ENCODE results near the gene LRRC26.
"Not testable (repeated sequence)": the region's sequence is repeated elsewhere in the genome, so short reads cannot be mapped to it uniquely, and the experiment has no call there.

LRRC26 gene

GRCh38 chr9:137149363-137149762 is 20.5 kb downstream of the LRRC26 start:
- no peak for DNase-seq

- DNase-seq = no peak
Measured at GRCh38 chr9:137148661-137149060, 21.2 kb downstream of the LRRC26 start.

GRCh38 chr9:137148242-137148641 is 21.6 kb downstream of the LRRC26 start:
- DNase-seq = no peak

GRCh38 chr9:137147793-137148160 is 22.1 kb downstream of the LRRC26 start:
- no peak for DNase-seq

- no peak for DNase-seq
Measured at GRCh38 chr9:137147091-137147792, 22.6 kb downstream of the LRRC26 start.

GRCh38 chr9:137146527-137146918 is 23.3 kb downstream of the LRRC26 start:
- no peak for DNase-seq

GRCh38 chr9:137145731-137146526 is 23.9 kb downstream of the LRRC26 start:
- DNase-seq = no peak

GRCh38 chr9:137143459-137143858 is 26.4 kb downstream of the LRRC26 start:
- no peak for DNase-seq

- no peak for DNase-seq
Measured at GRCh38 chr9:137141976-137142936, 27.6 kb downstream of the LRRC26 start.

GRCh38 chr9:137141050-137141810 is 28.6 kb downstream of the LRRC26 start:
- no peak for DNase-seq

GRCh38 chr9:137140151-137141012 is 29.5 kb downstream of the LRRC26 start:
- DNase-seq = no peak

GRCh38 chr9:137139468-137140150 is 30.2 kb downstream of the LRRC26 start:
- no peak for DNase-seq

GRCh38 chr9:137138722-137139467 is 31.0 kb downstream of the LRRC26 start, which contains the start of gene GRIN1:
Gene GRIN1, plus strand, starts transcription at chr9:137139154. Its CDS starts 333 bp downstream, at chr9:137139487.
- DNase-seq = peak in 4 of 6 experiments; percentile 18 to 43 (median 33)

- peak in 1 of 6 experiments; percentile 5 for DNase-seq
Measured at GRCh38 chr9:137138058-137138721, 31.7 kb downstream of the LRRC26 start.

- no peak for DNase-seq
Measured at GRCh38 chr9:137136881-137137607, 32.8 kb downstream of the LRRC26 start.

- no peak for DNase-seq
Measured at GRCh38 chr9:137136261-137136880, 33.5 kb downstream of the LRRC26 start.

GRCh38 chr9:137135154-137135553 is 34.7 kb downstream of the LRRC26 start:
- DNase-seq = not testable (repeated sequence)

- no peak for DNase-seq
Measured at GRCh38 chr9:137134191-137134590, 35.7 kb downstream of the LRRC26 start.

All from stimulated activated naive CD4-positive, alpha-beta T cell (primary cell).